GM12892 (cell line): ENCODE data around the gene ATP6V0E1.

Experiments
- POLR2A ChIP-seq: IDR thresholded peaks from 2 replicates; pipeline ENCODE4 v1.6.1; 2011; ENCODE audit warnings: low read depth, low read length, control low read depth
- POLR2AphosphoS5 ChIP-seq: IDR thresholded peaks from 2 replicates; pipeline ENCODE4 v1.6.1; 2011; ENCODE audit warnings: low read depth, low read length, control low read depth
- TAF1 ChIP-seq: IDR thresholded peaks from 2 replicates; pipeline ENCODE4 v1.6.1; 2011; ENCODE audit warnings: low read depth, mild to moderate bottlenecking, control low read depth, low read length, borderline replicate concordance

- TF ChIP-seq TAF1 (no peak), POLR2A (no peak), POLR2AphosphoS5 (no peak)
Observed at GRCh38 chr5:172981931-172982330, 1.6 kb upstream of the ATP6V0E1 start.
